GM12801 (cell line): ENCODE data around the gene SETBP1.

Experiments used
- CTCF ChIP-seq: IDR thresholded peaks from one replicate; pipeline ENCODE4 v1.5.1; 2011; ENCODE audit warnings: control low read depth; ENCODE audit not compliant: insufficient read length; ENCODE audit errors: extremely low read depth

SETBP1 gene

GRCh38 chr18:44795241-44795640, 114.6 kb downstream of the SETBP1 start:
- TF ChIP-seq CTCF, result no peak

- no peak for TF ChIP-seq CTCF
These were observed 116.0 kb downstream of the SETBP1 start for GRCh38 chr18:44796429-44797428.

- no peak for TF ChIP-seq CTCF
These were observed 117.9 kb downstream of the SETBP1 start for GRCh38 chr18:44798433-44799048.

- TF ChIP-seq CTCF, result no peak
These were observed 118.8 kb downstream of the SETBP1 start for GRCh38 chr18:44799382-44799906.

- TF ChIP-seq CTCF, result no peak
These were observed 119.3 kb downstream of the SETBP1 start for GRCh38 chr18:44799907-44800421.

- no peak for TF ChIP-seq CTCF
These were observed 121.1 kb downstream of the SETBP1 start for GRCh38 chr18:44801781-44802180.

GRCh38 chr18:44802508-44802907, 121.8 kb downstream of the SETBP1 start:
- TF ChIP-seq CTCF, result no peak
